HCT116 (cell line): ENCODE data around the gene RTF1. TPM values are rescaled to one million over a fixed set of nuclear protein-coding genes. Genes with fewer than 3 reads are reported as not detected.

Source experiments
- ATAC-seq: fragments of 200-7000 bp; cut with Tn5 transposase; 2 replicates; pipeline ENCODE4 v1.9.1; 2020; ENCODE audit warnings: mild to moderate bottlenecking, moderate library complexity
- BruUV-seq: library from RNA; stranded (reverse); fragments of 400-500 nt; replicated peaks from 2 replicates; lab custom pipeline; 2021; lab: Mats Ljungman, UMichigan
- CTCF ChIA-PET: fragments of 300-600 bp; sonication (Branson Sonifier 250); formaldehyde crosslinking; loops from one replicate; lab custom pipeline; 2021; ENCODE audit warnings: antibody characterized with exemption; lab: Charles Lee
- POLR2A ChIA-PET: fragments of 300-600, 350-600 bp; sonication (Branson Sonifier 250); formaldehyde crosslinking; loops from one replicate; lab custom pipeline; 2021; ENCODE audit warnings: antibody characterized with exemption; lab: Charles Lee
- RAD21 ChIA-PET, 2 experiments: fragments of 300-600 bp; sonication (Branson Sonifier 250); formaldehyde crosslinking; loops; one replicate each; lab custom pipeline; 2023; ENCODE audit warnings: low total read pairs in 2 of 2; ENCODE audit not compliant: uncharacterized antibody in 2 of 2, unreplicated experiment in 2 of 2, low non-redundant PET in 1 of 2; lab: Charles Lee
- DNase-seq: peaks from one replicate; pipeline ENCODE4 v3.0.0-alpha.2; 2010; ENCODE audit warnings: low read depth, low spot score
- H2AFZ ChIP-seq: fragments of 200-600 bp; shearing (Covaris generic), sonication (generic); 2 replicates; pipeline ENCODE4 v1.6.1; 2017; ENCODE audit warnings: low read depth, mixed run types, mixed read lengths, antibody characterized with exemption, low read length; ENCODE audit not compliant: poor library complexity, severe bottlenecking
- H3K27ac ChIP-seq: 2 replicates; pipeline ENCODE4 v1.5.1; 2012; ENCODE audit warnings: low read depth, low read length
- H3K27me3 ChIP-seq: fragments of 200-600 bp; sonication (generic); 2 replicates; pipeline ENCODE4 v1.6.1; 2016; ENCODE audit warnings: mixed run types, low read length, mixed read lengths; ENCODE audit not compliant: insufficient read depth
- H3K36me3 ChIP-seq, 2 experiments: fragments of 200-500 bp in 1 of 2; fragments of 200-600 bp in 1 of 2; sonication (Bioruptor generic) in 1 of 2; sonication (generic) in 1 of 2; 2 replicates each; pipeline versions ENCODE4 v1.5.1 to v1.6.1; 2014 to 2016; ENCODE audit warnings: low read length in 2 of 2, inconsistent platforms in 1 of 2, mixed read lengths in 1 of 2, mixed run types in 1 of 2; ENCODE audit not compliant: insufficient read depth in 2 of 2, control insufficient read depth in 1 of 2
- H3K4me1 ChIP-seq, 2 experiments: fragments of 200-600 bp in 1 of 2; sonication (generic) in 1 of 2; 2 replicates each; pipeline versions ENCODE4 v1.5.1 to v1.6.1; 2012 to 2017; ENCODE audit warnings: low read length in 2 of 2, inconsistent platforms in 1 of 2, mild to moderate bottlenecking in 1 of 2, mixed read lengths in 1 of 2, mixed run types in 1 of 2, moderate library complexity in 1 of 2; ENCODE audit not compliant: insufficient read depth in 2 of 2, control insufficient read depth in 1 of 2
- H3K4me2 ChIP-seq: fragments of 200-600 bp; sonication (generic); 2 replicates; pipeline ENCODE4 v1.6.1; 2017; ENCODE audit warnings: mixed run types, low read length, mixed read lengths
- H3K4me3 ChIP-seq, 2 experiments: fragments of 200-600 bp in 1 of 2; sonication (generic) in 1 of 2; replicated peaks in 1 of 2; 2 replicates each; pipeline ENCODE4 v1.5.1; 2011 to 2016; ENCODE audit warnings: low read length in 2 of 2, control low read depth in 1 of 2, low read depth in 1 of 2, mild to moderate bottlenecking in 1 of 2, mixed read lengths in 1 of 2, mixed run types in 1 of 2
- H3K79me2 ChIP-seq: fragments of 200-600 bp; sonication (generic); 2 replicates; pipeline ENCODE4 v1.6.1; 2017; ENCODE audit warnings: mild to moderate bottlenecking, mixed run types, low read length, moderate library complexity, mixed read lengths; ENCODE audit not compliant: insufficient read depth
- H3K9ac ChIP-seq: fragments of 200-600 bp; sonication (generic); 2 replicates; pipeline ENCODE4 v1.6.1; 2016; ENCODE audit warnings: low read length, mixed read lengths
- H3K9me2 ChIP-seq: fragments of 200-600 bp; sonication (generic), shearing (Covaris generic); 2 replicates; pipeline ENCODE4 v1.6.1; 2017; ENCODE audit warnings: mixed run types, mild to moderate bottlenecking, moderate library complexity; ENCODE audit not compliant: insufficient read depth
- H3K9me3 ChIP-seq, 2 experiments: fragments of 200-500 bp in 1 of 2; fragments of 200-600 bp in 1 of 2; sonication (Bioruptor generic) in 1 of 2; sonication (generic) in 1 of 2; 2 replicates each; pipeline ENCODE4 v1.6.1; 2014 to 2017; ENCODE audit warnings: low read length in 2 of 2, mixed read lengths in 2 of 2, inconsistent platforms in 1 of 2, low read depth in 1 of 2, mild to moderate bottlenecking in 1 of 2, mixed run types in 1 of 2, moderate library complexity in 1 of 2; ENCODE audit not compliant: control insufficient read depth in 1 of 2, insufficient read depth in 1 of 2
- H4K20me1 ChIP-seq: fragments of 200-600 bp; sonication (generic), shearing (Covaris generic); 2 replicates; pipeline ENCODE4 v1.6.1; 2017; ENCODE audit warnings: mixed run types, mild to moderate bottlenecking, moderate library complexity; ENCODE audit not compliant: insufficient read depth
- CBX3 ChIP-seq: IDR thresholded peaks from 2 replicates; pipeline ENCODE4 v1.6.1; 2012; ENCODE audit warnings: low read depth
- CTCF ChIP-seq, 3 experiments: fragments of 200-600 bp in 1 of 3; sonication (generic) in 1 of 3; IDR thresholded peaks in 2 of 3; conservative IDR thresholded peaks in 1 of 3; 2 replicates each; pipeline ENCODE4 v1.5.1; 2012 to 2017; ENCODE audit warnings: low read depth in 2 of 3, low read length in 2 of 3, antibody characterized with exemption in 1 of 3, borderline replicate concordance in 1 of 3, control low read depth in 1 of 3, mild to moderate bottlenecking in 1 of 3, mixed read lengths in 1 of 3, mixed run types in 1 of 3, moderate library complexity in 1 of 3; ENCODE audit not compliant: insufficient read depth in 1 of 3
- EGR1 ChIP-seq: IDR thresholded peaks from 2 replicates; pipeline ENCODE4 v1.6.1; 2012; ENCODE audit warnings: low read depth
- ELF1 ChIP-seq: IDR thresholded peaks from 2 replicates; pipeline ENCODE4 v1.6.1; 2012; ENCODE audit warnings: low read depth, borderline replicate concordance
- EZH2 ChIP-seq: fragments of 200-600 bp; sonication (generic); IDR thresholded peaks from 2 replicates; pipeline ENCODE4 v1.6.1; 2017; ENCODE audit warnings: antibody characterized with exemption, mixed run types
- EZH2phosphoT487 ChIP-seq: fragments of 200-600 bp; IDR thresholded peaks from 2 replicates; pipeline ENCODE4 v1.6.1; 2018; ENCODE audit warnings: antibody characterized with exemption, borderline replicate concordance
- FOSL1 ChIP-seq: IDR thresholded peaks from 2 replicates; pipeline ENCODE4 v1.6.1; 2012; ENCODE audit warnings: low read depth
- JUND ChIP-seq: IDR thresholded peaks from 2 replicates; pipeline ENCODE4 v1.6.1; 2012
- POLR2AphosphoS5 ChIP-seq: IDR thresholded peaks from 2 replicates; pipeline ENCODE4 v1.6.1; 2011; ENCODE audit warnings: mild to moderate bottlenecking, low read depth, low read length, moderate library complexity
- RAD21 ChIP-seq: IDR thresholded peaks from 2 replicates; pipeline ENCODE4 v1.6.1; 2012; ENCODE audit warnings: low read depth, mild to moderate bottlenecking
- SP1 ChIP-seq: IDR thresholded peaks from 2 replicates; pipeline ENCODE4 v1.6.1; 2012; ENCODE audit warnings: low read depth
- SRF ChIP-seq: IDR thresholded peaks from 2 replicates; pipeline ENCODE4 v1.6.1; 2012; ENCODE audit warnings: low read depth
- TCF7L2 ChIP-seq: IDR thresholded peaks from 2 replicates; pipeline ENCODE4 v1.7.0; 2011; ENCODE audit warnings: borderline replicate concordance, inconsistent platforms; ENCODE audit not compliant: insufficient read depth, insufficient read length; ENCODE audit errors: extremely low read depth
- YY1 ChIP-seq: IDR thresholded peaks from 2 replicates; pipeline ENCODE4 v1.6.1; 2011; ENCODE audit warnings: low read length, low read depth, moderate library complexity, mild to moderate bottlenecking; ENCODE audit not compliant: insufficient replicate concordance; ENCODE audit errors: extremely low read depth
- ZNF274 ChIP-seq: fragments of 200-500 bp; sonication (Bioruptor generic); IDR thresholded peaks from 2 replicates; pipeline ENCODE4 v1.6.1; 2014; ENCODE audit warnings: mild to moderate bottlenecking, low read depth, low read length, inconsistent platforms
- intact Hi-C: fragments of 100-400 bp; cut with micrococcal nuclease; formaldehyde crosslinking; loops from 2 replicates; pipeline ENCODE4 v1.10.0; 2022
- total RNA-seq: library from RNA; stranded (reverse); gene quantifications from one replicate; pipeline ENCODE4 v1.2.1, GENCODE V29; 2021; ENCODE audit not compliant: unreplicated experiment
- TF ChIP-seq, protein P1 (sequence below): IDR thresholded peaks from 2 replicates; pipeline ENCODE4 v1.6.1; 2012
- TF ChIP-seq, protein P2 (sequence below): IDR thresholded peaks from 2 replicates; pipeline ENCODE4 v1.6.1; 2011; ENCODE audit warnings: mild to moderate bottlenecking, low read length, moderate library complexity; ENCODE audit not compliant: insufficient replicate concordance; ENCODE audit errors: extremely low read depth

The RTF1 gene
- total RNA-seq, 1 experiment from 2014 or later: 27.5 TPM

- H3K4me3 ChIP-seq: no peak overlapping the region
- H3K9ac ChIP-seq: no peak overlapping the region
- no peak for ATAC-seq
- no peak overlapping the region for H3K27ac ChIP-seq
- TF ChIP-seq SP1 (no peak), CTCF (IDR thresholded peaks at IDR 0.05 in 2 of 3, conservative IDR thresholded peaks at IDR 0.05 in 1 of 3; ENCODE audit: borderline replicate concordance in 1 of 3, insufficient read depth in 1 of 3, low read depth in 2 of 3, low read length in 2 of 3) (no peak), EZH2 (no peak), ELF1 (no peak), RAD21 (no peak), YY1 (no peak), SRF (no peak), FOSL1 (no peak), JUND (no peak), ZNF274 (no peak), TCF7L2 (no peak), EGR1 (no peak), POLR2AphosphoS5 (no peak), EZH2phosphoT487 (no peak), CBX3 (no peak)
- TF ChIP-seq, protein P1, sequence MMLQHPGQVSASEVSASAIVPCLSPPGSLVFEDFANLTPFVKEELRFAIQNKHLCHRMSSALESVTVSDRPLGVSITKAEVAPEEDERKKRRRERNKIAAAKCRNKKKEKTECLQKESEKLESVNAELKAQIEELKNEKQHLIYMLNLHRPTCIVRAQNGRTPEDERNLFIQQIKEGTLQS: no peak
- TF ChIP-seq, protein P2, sequence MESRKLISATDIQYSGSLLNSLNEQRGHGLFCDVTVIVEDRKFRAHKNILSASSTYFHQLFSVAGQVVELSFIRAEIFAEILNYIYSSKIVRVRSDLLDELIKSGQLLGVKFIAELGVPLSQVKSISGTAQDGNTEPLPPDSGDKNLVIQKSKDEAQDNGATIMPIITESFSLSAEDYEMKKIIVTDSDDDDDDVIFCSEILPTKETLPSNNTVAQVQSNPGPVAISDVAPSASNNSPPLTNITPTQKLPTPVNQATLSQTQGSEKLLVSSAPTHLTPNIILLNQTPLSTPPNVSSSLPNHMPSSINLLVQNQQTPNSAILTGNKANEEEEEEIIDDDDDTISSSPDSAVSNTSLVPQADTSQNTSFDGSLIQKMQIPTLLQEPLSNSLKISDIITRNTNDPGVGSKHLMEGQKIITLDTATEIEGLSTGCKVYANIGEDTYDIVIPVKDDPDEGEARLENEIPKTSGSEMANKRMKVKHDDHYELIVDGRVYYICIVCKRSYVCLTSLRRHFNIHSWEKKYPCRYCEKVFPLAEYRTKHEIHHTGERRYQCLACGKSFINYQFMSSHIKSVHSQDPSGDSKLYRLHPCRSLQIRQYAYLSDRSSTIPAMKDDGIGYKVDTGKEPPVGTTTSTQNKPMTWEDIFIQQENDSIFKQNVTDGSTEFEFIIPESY: no peak
- TF ChIP-seq, all 23 proteins: peak for 0
- no peak overlapping the region for H3K4me2 ChIP-seq
- ChIA-PET RAD21 (interaction anchor here in 1 of 2 experiments (0.6 kb wide), 1 partner anchor 695 kb away, joined by 4 read pairs; no protein-coding TSS in a partner anchor), POLR2A (no interaction called here), CTCF (no interaction called here)
- no peak overlapping the region for H2AFZ ChIP-seq
- H3K79me2 ChIP-seq: no peaks in the 10 kb centered on the region
- DNase-seq: no peak
- intact Hi-C loops: no loop called here
- no peaks in the 10 kb centered on the region for H3K27me3 ChIP-seq
- no peaks in the 10 kb centered on the region for H3K36me3 ChIP-seq
- H3K9me3 ChIP-seq: no peaks in the 10 kb centered on the region
- H3K9me2 ChIP-seq: no peaks in the 10 kb centered on the region
- BruUV-seq: no TSS peak
- peaks cover 0 to 10% of the 10 kb centered on the region in 2 experiments; a peak in 1 of 4 replicates for H3K4me1 ChIP-seq
- H4K20me1 ChIP-seq: no peaks in the 10 kb centered on the region
Measured at GRCh38 chr15:41498657-41499056, 81.8 kb downstream of the RTF1 start.
